H1 (cell line): ENCODE data around the gene ZBTB16. TPM values are rescaled to one million over a fixed set of nuclear protein-coding genes. Genes with fewer than 3 reads are reported as not detected.

ENCODE experiments used
- BRCA1 ChIP-seq: IDR thresholded peaks from 2 replicates; pipeline ENCODE4 v1.6.1; 2012; ENCODE audit warnings: low read depth, low read length, improper control_type of control experiment
- KDM1A ChIP-seq: fragments of 200-600, 300-600 bp; sonication (generic); IDR thresholded peaks from 2 replicates; pipeline ENCODE4 v1.7.1; 2016; ENCODE audit warnings: mild to moderate bottlenecking, low read length, borderline replicate concordance
- MAFK ChIP-seq: IDR thresholded peaks from 2 replicates; pipeline ENCODE4 v1.6.1; 2012; ENCODE audit warnings: low read depth, mild to moderate bottlenecking, improper control_type of control experiment, low read length
- NANOG ChIP-seq: IDR thresholded peaks from 2 replicates; pipeline ENCODE4 v1.6.1; 2011; ENCODE audit warnings: low read length, low read depth, mild to moderate bottlenecking, inconsistent platforms; ENCODE audit not compliant: insufficient read depth, poor library complexity, severe bottlenecking
- RFX5 ChIP-seq: IDR thresholded peaks from 2 replicates; pipeline ENCODE4 v1.6.1; 2011; ENCODE audit warnings: low read depth, low read length, improper control_type of control experiment, borderline replicate concordance
- TAF1 ChIP-seq: IDR thresholded peaks from 2 replicates; pipeline ENCODE4 v1.6.1; 2011; ENCODE audit warnings: mild to moderate bottlenecking, low read depth, low read length
- polyA plus RNA-seq, 7 experiments: library from polyadenylated mRNA; depleted of rRNA in 3 of 7; stranded (reverse) in 5 of 7; unstranded in 2 of 7; fragments of >200 nt in 5 of 7; fragments of 200-250 nt in 2 of 7; gene quantifications; 1 replicate in 5 of 7; 2 replicates in 1 of 7; 4 replicates in 1 of 7; pipeline versions ENCODE4 v1.2.1 to v1.2.3, GENCODE V29; 2011 to 2013; ENCODE audit warnings: missing spikeins in 2 of 7, mixed read lengths in 2 of 7
- total RNA-seq: library from RNA; stranded (reverse); fragmentation: NEBNext Ultra II Directional; extraction: Animal tissue kit (Norgen Biotek cat#: 25700); gene quantifications from 2 replicates; pipeline ENCODE4 v1.2.1, GENCODE V29; 2021

Gene ZBTB16
- total and polyA plus RNA-seq, 2 of the 8 experiments (the other 6 are each of a cell fraction or from before 2014, with no cell fraction given), result 0.12 to 0.61 TPM

DNA sequence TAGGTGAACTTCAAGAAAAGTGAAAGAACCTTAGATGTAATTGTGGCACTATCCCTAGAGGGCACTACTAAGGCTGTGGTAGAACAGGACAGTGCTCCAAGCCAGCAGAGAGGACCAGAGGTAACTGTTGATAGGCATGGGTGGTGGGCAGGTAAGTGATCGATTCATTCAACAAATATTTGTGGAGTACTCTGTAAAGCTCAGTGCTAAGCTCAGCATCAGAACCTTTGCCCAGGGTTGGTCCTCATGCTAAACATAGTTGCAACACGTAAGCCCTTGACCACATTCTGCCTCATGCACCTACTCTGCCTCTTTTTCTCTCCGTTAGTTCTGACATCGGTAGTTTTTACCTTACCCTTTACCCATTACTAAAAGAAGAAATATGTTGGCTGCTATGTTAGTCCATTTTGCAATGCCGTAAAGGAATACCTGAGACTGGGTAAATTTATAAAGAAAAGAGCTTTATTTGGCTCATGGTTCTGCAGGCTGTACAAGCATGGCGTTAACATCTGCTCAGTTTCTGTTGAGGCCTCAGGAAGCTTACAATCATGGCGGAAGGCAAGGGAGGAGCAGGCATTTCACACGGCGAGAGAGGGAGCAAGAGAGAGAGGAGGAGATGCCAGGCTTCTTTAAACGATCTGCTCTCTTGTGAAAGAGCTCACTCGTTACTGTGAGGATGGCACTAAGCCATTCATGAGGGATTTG is 218.3 kb downstream of the ZBTB16 start (continued):
- no peak for TF ChIP-seq TAF1
- TF ChIP-seq MAFK, result no peak
- no peak for TF ChIP-seq RFX5
- no peak for TF ChIP-seq KDM1A
- no peak for TF ChIP-seq BRCA1
- TF ChIP-seq NANOG, result no peak
